ENCODE measurements around the gene ARHGAP31. TPM values are rescaled to one million over a fixed set of nuclear protein-coding genes. Genes with fewer than 3 reads are reported as not detected.

The ARHGAP31 gene
- total RNA-seq, 1 donor from 2014 or later, result 114 TPM

GRCh38 chr3:119311081-119311925 is 17.1 kb downstream of the ARHGAP31 start:
- peaks cover 67% of the 10 kb centered on the region for H3K36me3 Mint-ChIP-seq (ENCODE audit: low read depth, unreplicated experiment)
- peak overlapping the region; percentile 74 for H3K27ac Mint-ChIP-seq (ENCODE audit: unreplicated experiment)
- no peak for TF ChIP-seq CTCF (IDR thresholded peaks at IDR 0.05; ENCODE audit: unreplicated experiment)
- DNase-seq (ENCODE audit: low spot score), result no peak
- H3K27me3 Mint-ChIP-seq (ENCODE audit: unreplicated experiment), result peaks cover 8% of the 10 kb centered on the region
- H3K4me3 Mint-ChIP-seq (ENCODE audit: unreplicated experiment), result peak overlapping the region; percentile 57
- peaks cover 73% of the 10 kb centered on the region for H3K4me1 Mint-ChIP-seq (ENCODE audit: unreplicated experiment)
- no peaks in the 10 kb centered on the region for H3K9me3 Mint-ChIP-seq (ENCODE audit: unreplicated experiment)

GRCh38 chr3:119313461-119313860 is 19.3 kb downstream of the ARHGAP31 start:
- Mint-ChIP-seq H3K4me3 (ENCODE audit: unreplicated experiment) (no peak overlapping the region), H3K27ac (ENCODE audit: unreplicated experiment) (no peak overlapping the region), H3K27me3 (ENCODE audit: unreplicated experiment) (peaks cover 8% of the 10 kb centered on the region), H3K4me1 (ENCODE audit: unreplicated experiment) (peaks cover 75% of the 10 kb centered on the region), H3K36me3 (ENCODE audit: low read depth, unreplicated experiment) (peaks cover 60% of the 10 kb centered on the region), H3K9me3 (ENCODE audit: unreplicated experiment) (no peaks in the 10 kb centered on the region)
- TF ChIP-seq CTCF (IDR thresholded peaks at IDR 0.05; ENCODE audit: unreplicated experiment), result no peak
- no peak for DNase-seq (ENCODE audit: low spot score)

GRCh38 chr3:119314821-119315220 is 20.6 kb downstream of the ARHGAP31 start:
- TF ChIP-seq CTCF (IDR thresholded peaks at IDR 0.05; ENCODE audit: unreplicated experiment), result no peak
- Mint-ChIP-seq H3K9me3 (ENCODE audit: unreplicated experiment) (no peaks in the 10 kb centered on the region), H3K36me3 (ENCODE audit: low read depth, unreplicated experiment) (peaks cover 50% of the 10 kb centered on the region), H3K27me3 (ENCODE audit: unreplicated experiment) (peaks cover 8% of the 10 kb centered on the region), H3K4me3 (ENCODE audit: unreplicated experiment) (no peak overlapping the region), H3K4me1 (ENCODE audit: unreplicated experiment) (peaks cover 73% of the 10 kb centered on the region), H3K27ac (ENCODE audit: unreplicated experiment) (no peak overlapping the region)
- DNase-seq (ENCODE audit: low spot score), result no peak

- Mint-ChIP-seq H3K4me3 (ENCODE audit: unreplicated experiment) (no peak overlapping the region), H3K36me3 (ENCODE audit: low read depth, unreplicated experiment) (peaks cover 46% of the 10 kb centered on the region), H3K4me1 (ENCODE audit: unreplicated experiment) (peaks cover 72% of the 10 kb centered on the region), H3K9me3 (ENCODE audit: unreplicated experiment) (no peaks in the 10 kb centered on the region), H3K27me3 (ENCODE audit: unreplicated experiment) (peaks cover 8% of the 10 kb centered on the region), H3K27ac (ENCODE audit: unreplicated experiment) (no peak overlapping the region)
- TF ChIP-seq CTCF (IDR thresholded peaks at IDR 0.05; ENCODE audit: unreplicated experiment), result no peak
- no peak for DNase-seq (ENCODE audit: low spot score)
These were observed 21.6 kb downstream of the ARHGAP31 start for GRCh38 chr3:119315600-119316312.

- no peak for DNase-seq (ENCODE audit: low spot score)
- peaks cover 8% of the 10 kb centered on the region for H3K27me3 Mint-ChIP-seq (ENCODE audit: unreplicated experiment)
- TF ChIP-seq CTCF (IDR thresholded peaks at IDR 0.05; ENCODE audit: unreplicated experiment), result no peak
- no peak overlapping the region for H3K4me3 Mint-ChIP-seq (ENCODE audit: unreplicated experiment)
- H3K9me3 Mint-ChIP-seq (ENCODE audit: unreplicated experiment), result no peaks in the 10 kb centered on the region
- no peak overlapping the region for H3K27ac Mint-ChIP-seq (ENCODE audit: unreplicated experiment)
- H3K36me3 Mint-ChIP-seq (ENCODE audit: low read depth, unreplicated experiment), result peaks cover 41% of the 10 kb centered on the region
- H3K4me1 Mint-ChIP-seq (ENCODE audit: unreplicated experiment), result peaks cover 70% of the 10 kb centered on the region
These were observed 22.1 kb downstream of the ARHGAP31 start for GRCh38 chr3:119316313-119316670.

All from endothelial cell (in vitro differentiated cells).